HCT116 (cell line): Measurements from ENCODE around the gene SND1.

Source experiments
- EGR1 ChIP-seq: IDR thresholded peaks from 2 replicates; pipeline ENCODE4 v1.6.1; 2012; ENCODE audit warnings: low read depth
- ELF1 ChIP-seq: IDR thresholded peaks from 2 replicates; pipeline ENCODE4 v1.6.1; 2012; ENCODE audit warnings: low read depth, borderline replicate concordance
- EZH2 ChIP-seq: fragments of 200-600 bp; sonication (generic); IDR thresholded peaks from 2 replicates; pipeline ENCODE4 v1.6.1; 2017; ENCODE audit warnings: antibody characterized with exemption, mixed run types
- POLR2A ChIP-seq: IDR thresholded peaks from 2 replicates; pipeline ENCODE4 v1.7.0; 2011; ENCODE audit warnings: borderline replicate concordance; ENCODE audit not compliant: insufficient read depth, insufficient read length; ENCODE audit errors: extremely low read depth
- POLR2AphosphoS5 ChIP-seq: IDR thresholded peaks from 2 replicates; pipeline ENCODE4 v1.6.1; 2011; ENCODE audit warnings: mild to moderate bottlenecking, low read depth, low read length, moderate library complexity
- RAD21 ChIP-seq: IDR thresholded peaks from 2 replicates; pipeline ENCODE4 v1.6.1; 2012; ENCODE audit warnings: low read depth, mild to moderate bottlenecking
- SP1 ChIP-seq: IDR thresholded peaks from 2 replicates; pipeline ENCODE4 v1.6.1; 2012; ENCODE audit warnings: low read depth
- TCF7L2 ChIP-seq: IDR thresholded peaks from 2 replicates; pipeline ENCODE4 v1.7.0; 2011; ENCODE audit warnings: borderline replicate concordance, inconsistent platforms; ENCODE audit not compliant: insufficient read depth, insufficient read length; ENCODE audit errors: extremely low read depth
- YY1 ChIP-seq: IDR thresholded peaks from 2 replicates; pipeline ENCODE4 v1.6.1; 2011; ENCODE audit warnings: low read length, low read depth, moderate library complexity, mild to moderate bottlenecking; ENCODE audit not compliant: insufficient replicate concordance; ENCODE audit errors: extremely low read depth
- ZFX ChIP-seq: fragments of 450-650 bp; IDR thresholded peaks from 2 replicates; pipeline ENCODE4 v1.6.1; 2017
- ZNF274 ChIP-seq: fragments of 200-500 bp; sonication (Bioruptor generic); IDR thresholded peaks from 2 replicates; pipeline ENCODE4 v1.6.1; 2014; ENCODE audit warnings: mild to moderate bottlenecking, low read depth, low read length, inconsistent platforms
- TF ChIP-seq, protein P1 (sequence below), 3 experiments: fragments of 200-600 bp in 1 of 3; sonication (generic) in 1 of 3; IDR thresholded peaks in 2 of 3; conservative IDR thresholded peaks in 1 of 3; 2 replicates each; pipeline ENCODE4 v1.5.1; 2012 to 2017; ENCODE audit warnings: low read depth in 2 of 3, low read length in 2 of 3, antibody characterized with exemption in 1 of 3, borderline replicate concordance in 1 of 3, control low read depth in 1 of 3, mild to moderate bottlenecking in 1 of 3, mixed read lengths in 1 of 3, mixed run types in 1 of 3, moderate library complexity in 1 of 3; ENCODE audit not compliant: insufficient read depth in 1 of 3

- no peak for TF ChIP-seq RAD21
- TF ChIP-seq, protein P1, sequence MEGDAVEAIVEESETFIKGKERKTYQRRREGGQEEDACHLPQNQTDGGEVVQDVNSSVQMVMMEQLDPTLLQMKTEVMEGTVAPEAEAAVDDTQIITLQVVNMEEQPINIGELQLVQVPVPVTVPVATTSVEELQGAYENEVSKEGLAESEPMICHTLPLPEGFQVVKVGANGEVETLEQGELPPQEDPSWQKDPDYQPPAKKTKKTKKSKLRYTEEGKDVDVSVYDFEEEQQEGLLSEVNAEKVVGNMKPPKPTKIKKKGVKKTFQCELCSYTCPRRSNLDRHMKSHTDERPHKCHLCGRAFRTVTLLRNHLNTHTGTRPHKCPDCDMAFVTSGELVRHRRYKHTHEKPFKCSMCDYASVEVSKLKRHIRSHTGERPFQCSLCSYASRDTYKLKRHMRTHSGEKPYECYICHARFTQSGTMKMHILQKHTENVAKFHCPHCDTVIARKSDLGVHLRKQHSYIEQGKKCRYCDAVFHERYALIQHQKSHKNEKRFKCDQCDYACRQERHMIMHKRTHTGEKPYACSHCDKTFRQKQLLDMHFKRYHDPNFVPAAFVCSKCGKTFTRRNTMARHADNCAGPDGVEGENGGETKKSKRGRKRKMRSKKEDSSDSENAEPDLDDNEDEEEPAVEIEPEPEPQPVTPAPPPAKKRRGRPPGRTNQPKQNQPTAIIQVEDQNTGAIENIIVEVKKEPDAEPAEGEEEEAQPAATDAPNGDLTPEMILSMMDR (IDR thresholded peaks at IDR 0.05 in 2 of 3, conservative IDR thresholded peaks at IDR 0.05 in 1 of 3; ENCODE audit: borderline replicate concordance in 1 of 3, insufficient read depth in 1 of 3, low read depth in 2 of 3, low read length in 2 of 3), result no peak
- no peak for TF ChIP-seq POLR2AphosphoS5
- TF ChIP-seq POLR2A, result no peak
- TF ChIP-seq EZH2, result no peak
- TF ChIP-seq SP1, result no peak
- TF ChIP-seq ZFX, result no peak
- no peak for TF ChIP-seq ELF1
- no peak for TF ChIP-seq YY1
- TF ChIP-seq ZNF274, result no peak
- no peak for TF ChIP-seq TCF7L2
- no peak for TF ChIP-seq EGR1
Measured at GRCh38 chr7:127760436-127761031, 108.5 kb downstream of the SND1 start.
